ENCODE results near the gene PTGER3.

DNA sequence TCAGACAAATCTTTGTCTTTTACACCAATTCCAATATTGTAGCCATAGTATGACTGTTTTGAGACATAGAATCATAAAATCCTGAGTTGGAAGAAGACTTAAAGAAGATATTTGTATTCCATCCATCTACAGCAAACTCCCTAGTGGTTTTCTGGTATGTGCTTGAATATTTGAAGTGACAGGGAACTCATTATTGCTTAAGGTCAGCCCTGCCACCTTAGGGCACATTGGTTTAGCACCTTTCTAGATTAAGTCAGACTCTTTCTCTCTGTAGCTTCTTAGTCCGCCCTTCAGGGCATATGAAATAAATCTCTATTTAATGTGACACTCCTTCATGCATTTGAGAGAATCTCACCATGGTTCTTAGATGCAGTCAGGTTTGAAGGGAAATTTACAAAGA lies 49.8 kb downstream of the PTGER3 start:
- TF ChIP-seq, protein P1, sequence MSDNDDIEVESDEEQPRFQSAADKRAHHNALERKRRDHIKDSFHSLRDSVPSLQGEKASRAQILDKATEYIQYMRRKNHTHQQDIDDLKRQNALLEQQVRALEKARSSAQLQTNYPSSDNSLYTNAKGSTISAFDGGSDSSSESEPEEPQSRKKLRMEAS (IDR thresholded peaks at IDR 0.05): no peak
- TF ChIP-seq SP1 (IDR thresholded peaks at IDR 0.05): no peak
- TF ChIP-seq NR2F2 (IDR thresholded peaks at IDR 0.05): no peak
- TF ChIP-seq EGR1 (IDR thresholded peaks at IDR 0.05; ENCODE audit: low read depth in 2 of 2): no peak
- TF ChIP-seq, protein P2, sequence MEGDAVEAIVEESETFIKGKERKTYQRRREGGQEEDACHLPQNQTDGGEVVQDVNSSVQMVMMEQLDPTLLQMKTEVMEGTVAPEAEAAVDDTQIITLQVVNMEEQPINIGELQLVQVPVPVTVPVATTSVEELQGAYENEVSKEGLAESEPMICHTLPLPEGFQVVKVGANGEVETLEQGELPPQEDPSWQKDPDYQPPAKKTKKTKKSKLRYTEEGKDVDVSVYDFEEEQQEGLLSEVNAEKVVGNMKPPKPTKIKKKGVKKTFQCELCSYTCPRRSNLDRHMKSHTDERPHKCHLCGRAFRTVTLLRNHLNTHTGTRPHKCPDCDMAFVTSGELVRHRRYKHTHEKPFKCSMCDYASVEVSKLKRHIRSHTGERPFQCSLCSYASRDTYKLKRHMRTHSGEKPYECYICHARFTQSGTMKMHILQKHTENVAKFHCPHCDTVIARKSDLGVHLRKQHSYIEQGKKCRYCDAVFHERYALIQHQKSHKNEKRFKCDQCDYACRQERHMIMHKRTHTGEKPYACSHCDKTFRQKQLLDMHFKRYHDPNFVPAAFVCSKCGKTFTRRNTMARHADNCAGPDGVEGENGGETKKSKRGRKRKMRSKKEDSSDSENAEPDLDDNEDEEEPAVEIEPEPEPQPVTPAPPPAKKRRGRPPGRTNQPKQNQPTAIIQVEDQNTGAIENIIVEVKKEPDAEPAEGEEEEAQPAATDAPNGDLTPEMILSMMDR (IDR thresholded peaks at IDR 0.05; ENCODE audit: low read depth, low read length, missing input control): no peak

Measured in liver (tissue), 3 donors.